GM12891 (cell line): Measurements from ENCODE around the gene PCDHGB6.

Source experiments
- PAX5 ChIP-seq: IDR thresholded peaks from 2 replicates; pipeline ENCODE4 v1.6.1; 2011; ENCODE audit warnings: low read length, moderate library complexity, mild to moderate bottlenecking; ENCODE audit not compliant: insufficient read depth, severe bottlenecking
- POLR2A ChIP-seq: IDR thresholded peaks from 2 replicates; pipeline ENCODE4 v1.6.1; 2011; ENCODE audit warnings: low read depth, low read length, control low read depth
- TAF1 ChIP-seq: IDR thresholded peaks from 2 replicates; pipeline ENCODE4 v1.6.1; 2011; ENCODE audit warnings: low read depth, low read length, control low read depth

DNA sequence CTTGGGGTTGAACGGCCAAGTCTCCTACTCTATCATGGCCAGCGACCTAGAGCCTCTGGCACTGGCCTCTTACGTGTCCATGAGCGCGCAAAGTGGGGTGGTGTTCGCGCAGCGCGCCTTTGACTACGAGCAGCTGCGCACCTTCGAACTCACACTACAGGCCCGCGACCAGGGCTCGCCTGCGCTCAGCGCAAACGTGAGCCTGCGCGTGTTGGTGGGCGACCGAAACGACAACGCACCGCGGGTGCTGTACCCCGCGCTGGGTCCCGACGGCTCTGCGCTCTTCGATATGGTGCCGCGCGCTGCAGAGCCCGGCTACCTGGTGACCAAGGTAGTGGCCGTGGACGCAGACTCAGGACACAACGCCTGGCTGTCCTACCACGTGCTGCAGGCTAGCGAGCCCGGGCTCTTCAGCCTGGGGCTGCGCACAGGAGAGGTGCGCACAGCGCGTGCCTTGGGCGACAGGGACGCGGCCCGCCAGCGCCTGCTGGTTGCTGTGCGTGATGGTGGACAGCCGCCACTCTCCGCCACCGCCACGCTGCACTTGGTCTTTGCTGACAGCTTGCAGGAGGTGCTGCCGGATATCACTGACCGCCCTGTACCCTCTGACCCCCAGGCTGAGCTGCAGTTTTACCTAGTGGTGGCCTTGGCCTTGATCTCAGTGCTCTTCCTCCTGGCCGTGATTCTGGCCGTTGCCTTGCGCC is 8.1 kb upstream of the PCDHGB6 start:
- TF ChIP-seq TAF1 (no peak), PAX5 (no peak), POLR2A (no peak)
